ENCODE results near the gene PTPRB. TPM values are rescaled to one million over a fixed set of nuclear protein-coding genes. Genes with fewer than 3 reads are reported as not detected.

PTPRB gene
- total and polyA plus RNA-seq, 2 of the 8 experiments (the other 6 are each of a cell fraction or from before 2014, with no cell fraction given), result 0.36 to 0.58 TPM

DNA sequence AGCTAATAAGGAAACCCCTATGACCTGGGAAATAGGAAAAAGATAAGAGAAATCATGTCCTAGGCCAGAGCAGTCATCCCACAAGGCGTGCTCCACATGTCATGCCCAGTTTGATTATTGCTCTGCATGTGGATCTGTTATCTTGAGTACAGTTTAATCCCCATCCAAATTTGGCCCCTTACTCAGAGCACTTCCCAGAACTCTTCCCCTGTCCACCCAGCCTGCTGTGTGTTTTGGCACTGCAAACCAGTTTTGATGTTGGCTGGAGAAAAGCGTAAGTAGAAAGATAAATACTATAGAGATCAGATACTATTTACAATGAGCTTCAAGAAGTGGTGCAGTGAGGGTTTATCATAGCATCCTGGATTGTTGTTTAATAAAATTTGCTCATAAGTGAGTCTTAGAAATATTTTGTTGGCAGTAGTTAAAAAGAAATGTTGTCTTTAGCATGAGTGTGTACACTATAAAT is 83.8 kb downstream of the PTPRB start:
- Histone ChIP-seq H4K20me1 (replicated peaks in 1 of 2; ENCODE audit: control insufficient read depth in 1 of 2, insufficient read depth in 2 of 2, low read length in 2 of 2) (no peaks in the 10 kb centered on the region), H3K36me3 (ENCODE audit: control insufficient read depth in 2 of 4, insufficient read depth in 4 of 4, low read length in 3 of 4) (no peaks in the 10 kb centered on the region), H3K9me3 (ENCODE audit: insufficient read depth in 2 of 2, low read depth in 1 of 2, low read length in 1 of 2) (no peaks in the 10 kb centered on the region; a peak in 1 of 4 replicates), H3K14ac (ENCODE audit: insufficient read length) (no peak overlapping the region), H3K18ac (ENCODE audit: extremely low read depth, low read length) (no peak overlapping the region), H4K91ac (replicated peaks; ENCODE audit: insufficient read length, low read length) (no peak overlapping the region), H2BK120ac (replicated peaks; ENCODE audit: low read depth, low read length) (no peak overlapping the region), H3K4ac (replicated peaks; ENCODE audit: insufficient read length, low read depth, low read length) (no peak overlapping the region), H4K8ac (ENCODE audit: extremely low read depth, insufficient read depth, low read length) (no peak overlapping the region), H3K4me2 (ENCODE audit: insufficient read depth in 1 of 2, low read depth in 2 of 2, low read length in 2 of 2) (no peak overlapping the region), H2AK5ac (ENCODE audit: low read depth, low read length) (no peak overlapping the region), H3K79me2 (ENCODE audit: control insufficient read depth in 1 of 2, insufficient read depth in 2 of 2, low read length in 2 of 2) (no peaks in the 10 kb centered on the region), H3K23me2 (ENCODE audit: low read depth, low read length) (0 out of 2 replicates have a peak, but pooled peaks cover 1% of the 10 kb centered on the region), H4K5ac (ENCODE audit: insufficient read length, low read depth, low read length) (no peak overlapping the region), H2BK20ac (ENCODE audit: low read length) (no peak overlapping the region), H3K9ac (replicated peaks in 1 of 4; ENCODE audit: extremely low read depth in 1 of 4, low read depth in 3 of 4, low read length in 3 of 4) (no peak overlapping the region), H2BK5ac (ENCODE audit: low read depth, low read length) (no peak overlapping the region), H3K27me3 (replicated peaks in 1 of 4; ENCODE audit: control insufficient read depth in 3 of 4, extremely low read depth in 1 of 4, insufficient read depth in 3 of 4, low read length in 3 of 4) (no peaks in the 10 kb centered on the region), H2BK12ac (ENCODE audit: low read depth, low read length) (no peak overlapping the region), H3K4me1 (replicated peaks in 1 of 4; ENCODE audit: control insufficient read depth in 3 of 4, insufficient read depth in 4 of 4, low read length in 3 of 4) (peaks cover 0 to 2% (median 0%) of the 10 kb centered on the region in 4 experiments; a peak in 1 of 7 replicates), H3K56ac (replicated peaks; ENCODE audit: insufficient read length, low read depth, low read length) (no peak overlapping the region), H3K23ac (ENCODE audit: insufficient read length) (no peak overlapping the region), H2AFZ (ENCODE audit: low read length) (no peak overlapping the region), H3K79me1 (ENCODE audit: low read depth, low read length) (no peaks in the 10 kb centered on the region), H3K27ac (ENCODE audit: low read depth, low read length) (no peak overlapping the region), H3K4me3 (ENCODE audit: extremely low read depth in 1 of 4, insufficient read depth in 2 of 4, low read depth in 3 of 4, low read length in 4 of 4) (no peak overlapping the region), H2BK15ac (ENCODE audit: low read length) (no peak overlapping the region)
- 87% methylated on average over 2 of the region's 2 CpGs; no CpG with 5 or more reads in 1 of the 2 experiments for WGBS, 2 experiments (ENCODE audit: extremely low coverage in 1 of 2, insufficient coverage in 1 of 2, insufficient read length in 1 of 2, insufficient replicate concordance in 2 of 2, low coverage in 1 of 2, low lambda C conversion rate in 2 of 2, missing lambda C conversion rate in 1 of 2)
- ChIA-PET CTCF (ENCODE audit: partially characterized antibody) (interaction anchor here (1.3 to 1.4 kb wide), 2 partner anchors 12 to 36 kb away, joined by 4 read pairs; no protein-coding TSS in a partner anchor), POLR2A (ENCODE audit: partially characterized antibody) (no interaction called here)
- TF ChIP-seq JUND (IDR thresholded peaks at IDR 0.05; ENCODE audit: low read length) (no peak), CBX8 (IDR thresholded peaks at IDR 0.05; ENCODE audit: borderline replicate concordance, low read depth, low read length) (no peak), GABPA (IDR thresholded peaks at IDR 0.05; ENCODE audit: borderline replicate concordance, insufficient read depth, low read length) (no peak), POU5F1 (IDR thresholded peaks at IDR 0.05; ENCODE audit: low read depth, low read length) (no peak)
- TF ChIP-seq, protein P1, sequence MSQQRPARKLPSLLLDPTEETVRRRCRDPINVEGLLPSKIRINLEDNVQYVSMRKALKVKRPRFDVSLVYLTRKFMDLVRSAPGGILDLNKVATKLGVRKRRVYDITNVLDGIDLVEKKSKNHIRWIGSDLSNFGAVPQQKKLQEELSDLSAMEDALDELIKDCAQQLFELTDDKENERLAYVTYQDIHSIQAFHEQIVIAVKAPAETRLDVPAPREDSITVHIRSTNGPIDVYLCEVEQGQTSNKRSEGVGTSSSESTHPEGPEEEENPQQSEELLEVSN (IDR thresholded peaks at IDR 0.05), result no peak
- DNase-seq (ENCODE audit: low read depth in 1 of 2, low spot score in 2 of 2) (no peak), FAIRE-seq (no peak)

All from H1 (cell line).